SK-N-SH (cell line): Measurements from ENCODE around the gene ADGRA1. TPM values are rescaled to one million over a fixed set of nuclear protein-coding genes. Genes with fewer than 3 reads are reported as not detected.

Experiments used
- CTCF ChIA-PET: fragments of 300-600, 350-600 bp; formaldehyde crosslinking; extraction: SDS; loops from one replicate; lab custom pipeline; 2021; lab: Yijun Ruan, JAX
- POLR2A ChIA-PET: fragments of 350-600 bp; sonication (Branson Sonifier 250); formaldehyde crosslinking; extraction: SDS; loops from one replicate; lab custom pipeline; 2020; ENCODE audit warnings: antibody characterized with exemption, inconsistent platforms; lab: Yijun Ruan, JAX
- DNase-seq: peaks from one replicate; pipeline ENCODE4 v3.0.0; 2012
- H2AFZ ChIP-seq: fragments of 200-600 bp; sonication (generic); 2 replicates; pipeline ENCODE4 v1.8.1; 2016; ENCODE audit warnings: antibody characterized with exemption, mild to moderate bottlenecking, low read depth
- H3F3A ChIP-seq: fragments of 200-600 bp; sonication (generic); replicated peaks from 2 replicates; pipeline ENCODE3; 2016; ENCODE audit warnings: antibody characterized with exemption, mild to moderate bottlenecking; ENCODE audit not compliant: insufficient read depth
- H3K27ac ChIP-seq, 2 experiments: fragments of 200-500 bp in 1 of 2; fragments of 200-600 bp in 1 of 2; sonication (Bioruptor generic) in 1 of 2; sonication (generic), shearing (Covaris generic) in 1 of 2; 2 replicates each; pipeline versions ENCODE4 v1.5.1 to v1.6.1; 2014 to 2016; ENCODE audit warnings: low read depth in 2 of 2, inconsistent platforms in 1 of 2, low read length in 1 of 2, mild to moderate bottlenecking in 1 of 2, mixed read lengths in 1 of 2
- H3K27me3 ChIP-seq: fragments of 200-600 bp; sonication (generic), shearing (Covaris generic); 2 replicates; pipeline ENCODE4 v1.6.1; 2016; ENCODE audit warnings: mixed run types; ENCODE audit not compliant: insufficient read depth
- H3K36me3 ChIP-seq, 2 experiments: fragments of 200-500 bp in 1 of 2; fragments of 200-600 bp in 1 of 2; sonication (Bioruptor generic) in 1 of 2; sonication (generic) in 1 of 2; replicated peaks in 1 of 2; 2 replicates each; pipeline versions ENCODE3 to v1.5.1; 2014 to 2016; ENCODE audit warnings: low read length in 1 of 2, mild to moderate bottlenecking in 1 of 2; ENCODE audit not compliant: insufficient read depth in 2 of 2, control insufficient read depth in 1 of 2
- H3K4me1 ChIP-seq, 2 experiments: fragments of 200-500 bp in 1 of 2; fragments of 200-600 bp in 1 of 2; sonication (Bioruptor generic) in 1 of 2; sonication (generic), shearing (Covaris generic) in 1 of 2; 2 replicates each; pipeline versions ENCODE4 v1.5.1 to v1.6.1; 2014 to 2016; ENCODE audit warnings: low read depth in 1 of 2, low read length in 1 of 2, mixed run types in 1 of 2; ENCODE audit not compliant: insufficient read depth in 2 of 2, control insufficient read depth in 1 of 2
- H3K4me2 ChIP-seq: fragments of 200-600 bp; sonication (generic), shearing (Covaris generic); 2 replicates; pipeline ENCODE4 v1.6.1; 2017; ENCODE audit warnings: mixed run types
- H3K4me3 ChIP-seq, 2 experiments: fragments of 200-500 bp in 1 of 2; fragments of 200-600 bp in 1 of 2; sonication (Bioruptor generic) in 1 of 2; sonication (generic), shearing (Covaris generic) in 1 of 2; 2 replicates each; pipeline versions ENCODE4 v1.5.1 to v1.8.1; 2014 to 2016; ENCODE audit warnings: low read depth in 2 of 2, inconsistent platforms in 1 of 2, low read length in 1 of 2, mild to moderate bottlenecking in 1 of 2, mixed read lengths in 1 of 2, moderate library complexity in 1 of 2
- H3K79me2 ChIP-seq: fragments of 200-600 bp; sonication (generic); 2 replicates; pipeline ENCODE4 v1.8.1; 2017; ENCODE audit warnings: mild to moderate bottlenecking; ENCODE audit not compliant: insufficient read depth
- H3K9ac ChIP-seq: fragments of 200-600 bp; sonication (generic); 2 replicates; pipeline ENCODE4 v1.6.1; 2017; ENCODE audit warnings: mixed run types
- H3K9me2 ChIP-seq: fragments of 200-600 bp; sonication (generic); 2 replicates; pipeline ENCODE4 v1.6.1; 2017; ENCODE audit warnings: mixed run types
- H3K9me3 ChIP-seq: fragments of 200-600 bp; sonication (generic); 2 replicates; pipeline ENCODE4 v1.6.1; 2017; ENCODE audit warnings: mixed run types, mild to moderate bottlenecking, moderate library complexity
- H4K20me1 ChIP-seq: fragments of 200-600 bp; sonication (generic); 2 replicates; pipeline ENCODE4 v1.6.1; 2017; ENCODE audit warnings: mild to moderate bottlenecking, mixed run types; ENCODE audit not compliant: insufficient read depth
- EZH2phosphoT487 ChIP-seq: fragments of 200-600 bp; sonication (generic); IDR thresholded peaks from 2 replicates; pipeline ENCODE4 v1.6.1; 2017; ENCODE audit warnings: low read depth, mixed run types, mild to moderate bottlenecking, antibody characterized with exemption, moderate library complexity, borderline replicate concordance
- FOXJ3 ChIP-seq: sonication (generic); formaldehyde crosslinking; IDR thresholded peaks from 2 replicates; pipeline ENCODE4 v1.5.1; 2020; ENCODE audit warnings: mild to moderate bottlenecking, missing genetic modification reagents
- FOXM1 ChIP-seq: IDR thresholded peaks from 2 replicates; pipeline ENCODE4 v1.4.0; 2012; ENCODE audit warnings: low read depth, mild to moderate bottlenecking
- GATA2 ChIP-seq: sonication (generic); formaldehyde crosslinking; IDR thresholded peaks from 2 replicates; pipeline ENCODE4 v1.5.0; 2020; ENCODE audit warnings: mild to moderate bottlenecking, missing genetic modification reagents
- JUND ChIP-seq: IDR thresholded peaks from 2 replicates; pipeline ENCODE4 v1.4.0; 2012
- MXI1 ChIP-seq: IDR thresholded peaks from 2 replicates; pipeline ENCODE4 v1.6.1; 2012; ENCODE audit warnings: mild to moderate bottlenecking, low read depth, low read length, improper control_type of control experiment
- POLR2AphosphoS5 ChIP-seq: IDR thresholded peaks from 2 replicates; pipeline ENCODE4 v1.6.1; 2012; ENCODE audit warnings: low read depth, low read length
- SIN3A ChIP-seq: IDR thresholded peaks from 2 replicates; pipeline ENCODE4 v1.6.1; 2012; ENCODE audit warnings: low read depth, mild to moderate bottlenecking, low read length, moderate library complexity, borderline replicate concordance
- SMC3 ChIP-seq: IDR thresholded peaks from 2 replicates; pipeline ENCODE4 v1.6.1; 2012; ENCODE audit warnings: low read depth, low read length, improper control_type of control experiment
- TEAD4 ChIP-seq: IDR thresholded peaks from 2 replicates; pipeline ENCODE4 v1.4.0; 2012; ENCODE audit warnings: mild to moderate bottlenecking, borderline replicate concordance; ENCODE audit not compliant: insufficient read depth
- ZBTB33 ChIP-seq: IDR thresholded peaks from 2 replicates; pipeline ENCODE4 v1.4.0; 2012; ENCODE audit warnings: low read depth, borderline replicate concordance
- WGBS: methylation state at CpG from one replicate; pipeline ENCODE4 v1.1.6; 2017; ENCODE audit warnings: low lambda C conversion rate; 5-methylcytosine and 5-hydroxymethylcytosine counted together
- polyA plus RNA-seq, 3 experiments: library from polyadenylated mRNA; depleted of rRNA; stranded (reverse); fragments of >200 nt; gene quantifications; 2 replicates each; pipeline ENCODE4 v1.2.3, GENCODE V29; 2012
- TF ChIP-seq, protein P1 (sequence below): IDR thresholded peaks from 2 replicates; pipeline ENCODE4 v1.4.0; 2012; ENCODE audit warnings: low read depth, borderline replicate concordance
- TF ChIP-seq, protein P2 (sequence below): fragments of 150-350 bp; IDR thresholded peaks from 2 replicates; pipeline ENCODE4 v1.6.1; 2017; ENCODE audit warnings: antibody characterized with exemption, low read length, low read depth, borderline replicate concordance
- TF ChIP-seq, protein P3 (sequence below): fragments of 150-350 bp; IDR thresholded peaks from 2 replicates; pipeline ENCODE4 v1.6.1; 2016; ENCODE audit warnings: mild to moderate bottlenecking, low read depth, low read length
- TF ChIP-seq, protein P4 (sequence below): IDR thresholded peaks from 2 replicates; pipeline ENCODE4; 2012

The ADGRA1 gene
- polyA plus RNA-seq, 1 of the 3 experiments (the other 2 are of a cell fraction), result not detected

- Histone ChIP-seq H3K4me1 (peaks cover 0 to 3% of the 10 kb centered on the region in 2 experiments; a peak in 1 of 4 replicates), H3F3A (no peaks in the 10 kb centered on the region), H3K27ac (no peak overlapping the region), H3K27me3 (no peaks in the 10 kb centered on the region), H3K9ac (no peak overlapping the region), H3K36me3 (no peaks in the 10 kb centered on the region), H2AFZ (no peak overlapping the region), H3K4me3 (no peak overlapping the region), H3K4me2 (no peak overlapping the region), H3K9me3 (no peaks in the 10 kb centered on the region), H4K20me1 (no peaks in the 10 kb centered on the region), H3K79me2 (no peaks in the 10 kb centered on the region), H3K9me2 (no peaks in the 10 kb centered on the region)
- CTCF ChIA-PET, result no interaction called here
- DNase-seq, result peak; percentile 27
- POLR2A ChIA-PET, result no interaction called here
- 27% methylated on average over 3 of the region's 17 CpGs for WGBS
- TF ChIP-seq POLR2AphosphoS5 (no peak), SIN3A (no peak), ZBTB33 (no peak), FOXJ3 (CRISPR knock-in tag) (no peak)
- TF ChIP-seq, protein P1, sequence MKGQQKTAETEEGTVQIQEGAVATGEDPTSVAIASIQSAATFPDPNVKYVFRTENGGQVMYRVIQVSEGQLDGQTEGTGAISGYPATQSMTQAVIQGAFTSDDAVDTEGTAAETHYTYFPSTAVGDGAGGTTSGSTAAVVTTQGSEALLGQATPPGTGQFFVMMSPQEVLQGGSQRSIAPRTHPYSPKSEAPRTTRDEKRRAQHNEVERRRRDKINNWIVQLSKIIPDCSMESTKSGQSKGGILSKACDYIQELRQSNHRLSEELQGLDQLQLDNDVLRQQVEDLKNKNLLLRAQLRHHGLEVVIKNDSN, result no peak
Observed at GRCh38 chr10:133139551-133140065, 51.9 kb downstream of the ADGRA1 start.

GRCh38 chr10:133140417-133141143 is 52.9 kb downstream of the ADGRA1 start:
- 79% methylated on average over 19 of the region's 26 CpGs for WGBS
- ChIA-PET CTCF (no interaction called here), POLR2A (no interaction called here)
- Histone ChIP-seq H3K9ac (no peak overlapping the region), H3K27me3 (no peaks in the 10 kb centered on the region), H3F3A (no peaks in the 10 kb centered on the region), H3K4me3 (no peak overlapping the region), H3K79me2 (no peaks in the 10 kb centered on the region), H3K27ac (no peak overlapping the region), H3K4me1 (peaks cover 0 to 3% of the 10 kb centered on the region in 2 experiments; a peak in 1 of 4 replicates), H3K4me2 (no peak overlapping the region), H3K9me3 (no peaks in the 10 kb centered on the region), H3K36me3 (no peaks in the 10 kb centered on the region), H4K20me1 (no peaks in the 10 kb centered on the region), H3K9me2 (no peaks in the 10 kb centered on the region), H2AFZ (no peak overlapping the region)
- DNase-seq, result no peak
- TF ChIP-seq, protein P1, result no peak
- TF ChIP-seq POLR2AphosphoS5, result no peak
- TF ChIP-seq, protein P2, sequence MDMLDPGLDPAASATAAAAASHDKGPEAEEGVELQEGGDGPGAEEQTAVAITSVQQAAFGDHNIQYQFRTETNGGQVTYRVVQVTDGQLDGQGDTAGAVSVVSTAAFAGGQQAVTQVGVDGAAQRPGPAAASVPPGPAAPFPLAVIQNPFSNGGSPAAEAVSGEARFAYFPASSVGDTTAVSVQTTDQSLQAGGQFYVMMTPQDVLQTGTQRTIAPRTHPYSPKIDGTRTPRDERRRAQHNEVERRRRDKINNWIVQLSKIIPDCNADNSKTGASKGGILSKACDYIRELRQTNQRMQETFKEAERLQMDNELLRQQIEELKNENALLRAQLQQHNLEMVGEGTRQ, result no peak
- no peak for TF ChIP-seq TEAD4
- no peak for TF ChIP-seq SIN3A
- TF ChIP-seq SMC3, result no peak
- TF ChIP-seq, protein P3, sequence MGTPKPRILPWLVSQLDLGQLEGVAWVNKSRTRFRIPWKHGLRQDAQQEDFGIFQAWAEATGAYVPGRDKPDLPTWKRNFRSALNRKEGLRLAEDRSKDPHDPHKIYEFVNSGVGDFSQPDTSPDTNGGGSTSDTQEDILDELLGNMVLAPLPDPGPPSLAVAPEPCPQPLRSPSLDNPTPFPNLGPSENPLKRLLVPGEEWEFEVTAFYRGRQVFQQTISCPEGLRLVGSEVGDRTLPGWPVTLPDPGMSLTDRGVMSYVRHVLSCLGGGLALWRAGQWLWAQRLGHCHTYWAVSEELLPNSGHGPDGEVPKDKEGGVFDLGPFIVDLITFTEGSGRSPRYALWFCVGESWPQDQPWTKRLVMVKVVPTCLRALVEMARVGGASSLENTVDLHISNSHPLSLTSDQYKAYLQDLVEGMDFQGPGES, result no peak
- no peak for TF ChIP-seq JUND
- no peak for TF ChIP-seq MXI1
- TF ChIP-seq GATA2, result no peak
- TF ChIP-seq EZH2phosphoT487, result no peak
- TF ChIP-seq ZBTB33, result no peak
- TF ChIP-seq FOXM1, result no peak
- TF ChIP-seq, protein P4, sequence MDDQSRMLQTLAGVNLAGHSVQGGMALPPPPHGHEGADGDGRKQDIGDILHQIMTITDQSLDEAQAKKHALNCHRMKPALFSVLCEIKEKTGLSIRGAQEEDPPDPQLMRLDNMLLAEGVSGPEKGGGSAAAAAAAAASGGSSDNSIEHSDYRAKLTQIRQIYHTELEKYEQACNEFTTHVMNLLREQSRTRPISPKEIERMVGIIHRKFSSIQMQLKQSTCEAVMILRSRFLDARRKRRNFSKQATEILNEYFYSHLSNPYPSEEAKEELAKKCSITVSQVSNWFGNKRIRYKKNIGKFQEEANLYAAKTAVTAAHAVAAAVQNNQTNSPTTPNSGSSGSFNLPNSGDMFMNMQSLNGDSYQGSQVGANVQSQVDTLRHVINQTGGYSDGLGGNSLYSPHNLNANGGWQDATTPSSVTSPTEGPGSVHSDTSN, result no peak
